Measurements from ENCODE around the gene STUM. TPM values are rescaled to one million over a fixed set of nuclear protein-coding genes. Genes with fewer than 3 reads are reported as not detected.
A peak's percentile ranks its signal among the peaks of the same experiment; 100 is the strongest.
"Not testable (repeated sequence)": the region's sequence is repeated elsewhere in the genome, so short reads cannot be mapped to it uniquely, and the experiment has no call there.

STUM gene
- total RNA-seq, result 1 to 10 TPM; 1.0 to 3.2 TPM

DNA sequence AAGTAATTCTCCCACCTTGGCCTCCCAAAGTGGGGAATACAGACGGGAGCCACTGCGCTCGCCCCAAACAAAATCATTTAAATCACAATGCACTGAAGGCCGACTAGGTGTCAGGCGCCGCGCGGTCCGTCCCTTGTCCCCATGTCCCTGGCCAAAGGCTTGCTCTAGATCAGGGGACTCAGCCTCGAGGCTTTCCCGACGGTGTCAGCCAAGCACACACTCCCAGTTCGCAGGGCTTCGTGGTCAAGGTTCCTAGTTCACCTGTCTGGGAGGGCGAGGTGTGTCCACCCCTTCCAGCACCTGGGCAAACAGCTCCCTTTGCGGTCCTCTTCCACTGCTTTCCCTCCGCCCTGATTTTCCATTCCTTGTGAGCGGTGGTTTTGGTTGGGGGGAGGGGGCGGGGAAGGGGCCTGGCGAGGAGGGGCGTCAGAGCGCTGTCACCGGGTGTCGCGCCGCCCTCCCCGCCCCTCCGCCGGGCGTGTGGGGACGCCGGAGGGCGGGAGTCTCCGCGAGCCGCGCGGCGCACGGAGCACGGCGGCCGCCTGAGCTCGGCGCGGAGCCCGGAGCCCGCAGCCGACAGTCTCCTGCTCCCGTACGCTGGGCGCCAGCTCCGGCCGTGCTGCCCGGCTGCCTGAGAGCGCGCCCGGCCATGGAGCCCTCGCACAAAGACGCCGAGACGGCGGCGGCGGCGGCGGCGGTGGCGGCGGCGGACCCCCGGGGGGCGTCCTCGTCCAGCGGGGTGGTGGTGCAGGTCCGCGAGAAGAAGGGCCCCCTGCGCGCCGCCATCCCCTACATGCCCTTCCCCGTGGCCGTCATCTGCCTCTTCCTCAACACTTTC, at the start of gene STUM:
TSS of gene STUM (plus strand) at position 509 of the 838 bp plus-strand sequence. CDS start at position 650, 141 bp downstream.
- Histone ChIP-seq H3K27me3 (peaks cover 16% of the 10 kb centered on the region), H3K9me3 (no peaks in the 10 kb centered on the region), H3K4me1 (peaks cover 19% of the 10 kb centered on the region), H3K9ac (ENCODE audit: low read depth in 2 of 2, low read length in 2 of 2) (peak within 1 kb of the TSS in 1 of 2 donors; percentile 58), H3K36me3 (no peaks in the 10 kb centered on the region), H3K4me3 (peak within 1 kb of the TSS; percentile 29), H3K27ac (peak within 1 kb of the TSS; percentile 15)
- peak; percentile 52 for DNase-seq
- TF ChIP-seq, protein P1, sequence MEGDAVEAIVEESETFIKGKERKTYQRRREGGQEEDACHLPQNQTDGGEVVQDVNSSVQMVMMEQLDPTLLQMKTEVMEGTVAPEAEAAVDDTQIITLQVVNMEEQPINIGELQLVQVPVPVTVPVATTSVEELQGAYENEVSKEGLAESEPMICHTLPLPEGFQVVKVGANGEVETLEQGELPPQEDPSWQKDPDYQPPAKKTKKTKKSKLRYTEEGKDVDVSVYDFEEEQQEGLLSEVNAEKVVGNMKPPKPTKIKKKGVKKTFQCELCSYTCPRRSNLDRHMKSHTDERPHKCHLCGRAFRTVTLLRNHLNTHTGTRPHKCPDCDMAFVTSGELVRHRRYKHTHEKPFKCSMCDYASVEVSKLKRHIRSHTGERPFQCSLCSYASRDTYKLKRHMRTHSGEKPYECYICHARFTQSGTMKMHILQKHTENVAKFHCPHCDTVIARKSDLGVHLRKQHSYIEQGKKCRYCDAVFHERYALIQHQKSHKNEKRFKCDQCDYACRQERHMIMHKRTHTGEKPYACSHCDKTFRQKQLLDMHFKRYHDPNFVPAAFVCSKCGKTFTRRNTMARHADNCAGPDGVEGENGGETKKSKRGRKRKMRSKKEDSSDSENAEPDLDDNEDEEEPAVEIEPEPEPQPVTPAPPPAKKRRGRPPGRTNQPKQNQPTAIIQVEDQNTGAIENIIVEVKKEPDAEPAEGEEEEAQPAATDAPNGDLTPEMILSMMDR (IDR thresholded peaks at IDR 0.05), result no peak
- intact Hi-C loops (cut with DNase I), result loop anchor here (2.0 to 10.0 kb wide), 2 partner anchors 60 to 124 kb away; no protein-coding TSS in a partner anchor

GRCh38 chr1:226499699-226500098, 48.9 kb upstream of the STUM start:
- intact Hi-C loops (cut with DNase I); H3K4me3 ChIP-seq; DNase-seq; H3K9me3 ChIP-seq; H3K36me3 ChIP-seq; H3K9ac ChIP-seq (ENCODE audit: low read depth in 2 of 2, low read length in 2 of 2); H3K27me3 ChIP-seq; H3K4me1 ChIP-seq; H3K27ac ChIP-seq: not testable (repeated sequence)

DNA sequence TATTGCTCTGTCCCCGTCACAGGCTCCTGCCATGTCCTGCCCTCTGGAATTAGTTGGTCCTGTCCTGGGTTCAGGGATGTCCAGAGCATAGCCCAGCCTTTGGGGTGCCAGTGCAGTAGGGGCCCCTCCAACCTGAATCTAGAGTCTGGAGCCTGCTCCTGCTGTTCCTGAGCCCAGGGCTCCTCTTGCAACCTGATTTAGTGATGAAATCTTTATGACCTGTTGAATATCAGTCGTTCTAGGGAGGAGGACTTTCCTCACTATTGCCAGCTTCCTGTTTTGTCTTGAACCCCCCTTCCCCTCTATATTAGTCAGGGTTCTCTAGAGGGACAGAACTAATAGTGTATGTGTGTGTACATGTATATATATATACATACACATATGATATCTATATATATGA, 42.5 kb upstream of the STUM start:
- H3K36me3 ChIP-seq, result no peaks in the 10 kb centered on the region
- TF ChIP-seq, protein P1 (IDR thresholded peaks at IDR 0.05), result no peak
- no peaks in the 10 kb centered on the region for H3K27me3 ChIP-seq
- H3K4me1 ChIP-seq, result no peaks in the 10 kb centered on the region
- no peaks in the 10 kb centered on the region for H3K9me3 ChIP-seq
- H3K27ac ChIP-seq, result no peak overlapping the region
- no peak overlapping the region for H3K4me3 ChIP-seq
- no peak for DNase-seq
- no peak overlapping the region for H3K9ac ChIP-seq (ENCODE audit: low read depth in 2 of 2, low read length in 2 of 2)
- intact Hi-C loops (cut with DNase I), result no loop called here

GRCh38 chr1:226506921-226507320, 41.6 kb upstream of the STUM start:
- DNase-seq, result no peak
- H3K27me3 ChIP-seq, result no peaks in the 10 kb centered on the region
- intact Hi-C loops (cut with DNase I), result no loop called here
- no peak overlapping the region for H3K27ac ChIP-seq
- no peak overlapping the region for H3K9ac ChIP-seq (ENCODE audit: low read depth in 2 of 2, low read length in 2 of 2)
- no peaks in the 10 kb centered on the region for H3K4me1 ChIP-seq
- no peak overlapping the region for H3K4me3 ChIP-seq
- H3K9me3 ChIP-seq, result no peaks in the 10 kb centered on the region
- TF ChIP-seq, protein P1 (IDR thresholded peaks at IDR 0.05), result no peak
- H3K36me3 ChIP-seq, result no peaks in the 10 kb centered on the region

DNA sequence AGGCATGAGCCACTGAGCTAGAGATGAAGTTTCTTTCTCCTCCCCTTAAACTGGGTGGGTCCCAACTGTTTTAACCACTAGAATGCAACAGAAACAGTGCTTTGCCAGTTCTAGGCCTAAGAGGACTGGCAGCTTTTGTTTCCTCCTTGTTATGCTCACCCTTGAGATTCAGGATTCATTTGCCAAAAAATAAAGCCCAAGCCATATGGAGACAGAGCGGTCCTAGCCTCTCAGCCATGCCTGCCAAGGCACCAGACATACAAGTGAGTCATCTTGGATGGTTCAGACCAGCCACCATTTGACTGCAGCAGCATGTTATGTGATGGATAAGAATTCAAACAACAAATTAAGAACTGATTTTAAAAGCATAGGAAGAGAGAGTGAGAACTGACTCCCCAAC, 38.1 kb upstream of the STUM start:
- no peaks in the 10 kb centered on the region for H3K9me3 ChIP-seq
- TF ChIP-seq, protein P1 (IDR thresholded peaks at IDR 0.05), result no peak
- no peaks in the 10 kb centered on the region for H3K36me3 ChIP-seq
- DNase-seq, result no peak
- intact Hi-C loops (cut with DNase I), result no loop called here
- no peak overlapping the region for H3K9ac ChIP-seq (ENCODE audit: low read depth in 2 of 2, low read length in 2 of 2)
- no peak overlapping the region for H3K4me3 ChIP-seq
- H3K27me3 ChIP-seq, result no peaks in the 10 kb centered on the region
- H3K4me1 ChIP-seq, result no peaks in the 10 kb centered on the region
- H3K27ac ChIP-seq, result no peak overlapping the region

DNA sequence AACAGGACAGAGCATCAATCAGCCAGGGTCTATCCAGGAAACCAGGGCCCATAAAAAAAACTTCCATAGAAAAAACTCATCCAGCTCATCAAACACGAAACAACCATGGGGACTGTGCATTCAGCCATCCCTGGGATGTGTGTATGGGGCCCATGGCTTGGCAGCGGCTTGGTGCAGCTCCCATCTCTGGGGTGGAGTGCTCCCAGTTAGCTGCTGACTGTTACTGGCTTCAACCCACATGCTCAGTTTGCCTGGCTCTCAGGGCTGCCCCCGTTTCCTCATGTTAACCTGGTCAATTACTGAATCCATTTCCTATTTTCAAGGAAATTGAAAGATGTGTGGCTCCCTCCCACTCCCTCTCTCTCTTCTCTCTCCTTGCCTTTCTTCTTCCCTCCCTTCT, 37.3 kb upstream of the STUM start:
- H3K4me3 ChIP-seq, result no peak overlapping the region

More for the DNA sequence above, 37.3 kb upstream of the STUM start:
- Histone ChIP-seq H3K36me3 (no peaks in the 10 kb centered on the region), H3K9ac (ENCODE audit: low read depth in 2 of 2, low read length in 2 of 2) (no peak overlapping the region), H3K27ac (no peak overlapping the region), H3K9me3 (no peaks in the 10 kb centered on the region), H3K4me1 (no peaks in the 10 kb centered on the region), H3K27me3 (no peaks in the 10 kb centered on the region)
- DNase-seq, result no peak
- TF ChIP-seq, protein P1 (IDR thresholded peaks at IDR 0.05), result no peak
- intact Hi-C loops (cut with DNase I), result no loop called here
